ENCODE data around the gene PVALEF.
A peak's percentile ranks its signal among the peaks of the same experiment; 100 is the strongest.

Gene PVALEF

DNA sequence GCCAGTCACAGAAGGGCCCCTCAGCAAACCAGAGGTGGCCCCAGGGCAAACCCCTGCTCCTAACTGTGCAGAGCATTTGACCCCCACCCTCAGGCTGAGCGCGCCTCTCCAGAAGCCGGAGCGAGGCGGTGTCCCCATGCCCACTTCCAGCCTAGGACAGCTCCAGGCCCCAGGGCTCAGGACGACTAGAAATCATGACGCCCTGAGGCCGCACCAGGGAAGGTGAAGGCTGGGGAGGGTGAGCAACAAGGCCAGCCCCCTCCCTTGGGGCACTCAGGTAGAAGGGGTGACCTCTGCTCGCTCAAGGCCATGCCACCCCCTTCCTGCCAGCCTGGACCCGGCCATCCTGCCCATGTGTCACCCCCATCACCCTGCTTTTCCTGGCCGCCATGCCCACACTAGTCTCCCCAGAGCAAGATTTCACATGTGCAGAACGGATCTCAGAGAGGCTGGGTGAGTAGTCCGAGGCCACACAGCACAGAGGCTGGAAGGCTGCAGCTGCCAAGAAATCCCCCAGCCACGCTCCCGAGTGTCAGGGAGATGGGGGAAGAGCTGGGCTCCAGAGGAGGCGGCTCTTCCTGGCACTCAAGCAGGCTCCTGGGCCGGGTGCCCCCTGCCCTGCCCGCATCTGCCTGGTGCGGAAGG lies 2.1 kb upstream of the PVALEF start:
- DNase-seq (ENCODE audit: low spot score), result no peak

DNA sequence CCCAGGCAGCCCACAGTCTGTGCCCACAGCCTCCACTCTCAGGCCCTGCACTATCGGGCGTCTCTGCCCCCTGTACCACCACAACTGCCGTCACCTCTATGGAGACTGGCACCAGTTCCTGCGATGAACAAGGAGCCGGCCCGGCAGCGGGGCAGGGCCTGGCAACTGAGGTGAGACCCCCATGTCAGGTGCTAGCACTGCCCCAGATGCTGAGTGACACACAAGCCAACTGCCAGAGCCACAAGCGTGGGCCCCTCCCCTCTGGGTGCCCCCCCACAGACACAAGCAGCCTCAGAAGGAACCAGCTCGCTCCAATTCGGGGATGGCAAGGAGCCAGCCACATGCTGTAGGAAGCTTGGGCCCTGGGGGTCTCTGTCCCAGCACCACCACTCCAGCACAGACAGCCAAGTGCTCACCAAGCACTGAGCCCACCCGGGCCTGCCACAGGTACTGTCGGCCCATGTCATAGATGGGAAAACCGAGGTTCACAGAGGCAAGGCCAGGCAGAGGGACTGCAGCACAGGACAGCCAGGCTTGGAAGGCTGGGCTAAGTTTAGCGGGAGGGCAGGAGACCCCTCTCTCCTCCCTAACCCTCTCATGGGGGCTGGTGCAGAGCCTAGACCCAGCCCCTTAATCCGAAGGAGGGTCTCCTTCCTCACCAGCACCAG lies 1.5 kb upstream of the PVALEF start:
- no peak for DNase-seq (ENCODE audit: low spot score)

GRCh38 chr17:81164371-81165245 lies 699 bp upstream of the PVALEF start:
- DNase-seq (ENCODE audit: low spot score), result no peak

DNA sequence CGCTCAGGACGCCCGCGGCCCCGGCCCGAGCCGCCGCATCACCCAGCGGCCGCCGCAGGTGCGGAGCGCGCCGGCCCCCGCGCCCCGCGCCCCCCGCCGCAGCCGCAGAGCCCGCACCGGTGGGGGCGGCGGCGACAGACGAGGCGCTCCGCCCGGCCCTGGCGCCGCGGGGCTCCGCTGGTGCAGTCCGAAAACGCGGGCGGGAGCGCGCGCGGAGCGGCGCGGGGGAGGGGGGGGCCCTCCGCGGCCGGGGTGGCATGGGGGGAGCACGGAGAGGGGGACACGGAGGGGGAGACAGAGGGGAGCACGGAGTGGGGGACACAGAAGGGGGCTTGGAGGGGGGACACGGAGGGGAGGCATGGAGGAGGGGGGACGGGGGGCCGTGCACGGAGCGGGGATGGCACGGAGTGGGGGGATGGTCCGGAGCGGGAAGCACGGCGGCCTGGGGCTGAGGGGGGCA lies 756 bp downstream of the PVALEF start, which contains the start of gene AATK:
AATK (minus strand) TSS at position 189 of the 460 bp plus-strand sequence. CDS start 229 bp downstream, outside the sequence.
- peak; percentile 47 for DNase-seq (ENCODE audit: low spot score)

GRCh38 chr17:81167194-81167524 lies 1.9 kb downstream of the PVALEF start:
- no peak for DNase-seq (ENCODE audit: low spot score)

DNA sequence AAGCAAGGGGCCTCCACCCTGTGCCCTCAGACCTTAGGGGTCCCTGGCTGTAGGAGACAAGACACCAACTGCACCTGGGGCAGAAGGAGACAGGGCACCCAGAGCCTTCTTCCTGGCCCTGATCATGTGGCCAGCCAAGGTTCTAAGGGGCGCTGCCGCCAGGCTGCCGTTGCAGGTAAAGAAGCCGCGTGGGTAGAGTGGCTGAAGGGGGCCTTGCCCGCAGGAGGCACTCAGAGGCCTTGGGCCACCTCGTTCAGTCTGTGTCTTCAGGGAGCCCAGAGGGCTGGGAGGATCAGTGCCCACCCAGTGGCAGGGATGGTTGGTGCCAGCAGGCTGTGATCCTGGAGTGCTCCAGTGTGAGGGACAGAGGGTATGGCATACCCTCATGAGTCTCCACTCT lies 2.3 kb downstream of the PVALEF start:
- no peak for DNase-seq (ENCODE audit: low spot score)

DNA sequence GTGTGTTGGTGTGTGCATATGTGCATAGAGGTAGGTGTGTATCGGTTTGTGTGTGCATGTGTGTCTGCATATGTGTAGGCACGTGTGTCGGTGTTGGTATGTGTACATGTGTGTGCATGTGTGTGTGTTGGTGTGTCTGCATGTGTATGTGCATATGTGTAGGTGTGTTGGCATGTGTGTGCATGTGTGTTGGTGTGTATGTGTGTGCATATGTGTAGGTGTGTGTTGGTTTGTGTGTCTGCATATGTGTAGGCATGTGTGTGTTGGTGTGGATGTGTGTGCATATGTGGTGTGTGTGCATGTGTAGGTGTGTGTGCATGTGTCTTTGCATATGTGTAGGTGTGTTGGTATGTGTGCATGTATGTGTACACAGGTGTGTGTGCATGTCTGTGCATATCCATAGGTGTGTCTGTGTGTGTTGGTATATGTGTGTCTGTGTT lies 4.6 kb downstream of the PVALEF start:
- no peak for DNase-seq (ENCODE audit: low spot score)

DNA sequence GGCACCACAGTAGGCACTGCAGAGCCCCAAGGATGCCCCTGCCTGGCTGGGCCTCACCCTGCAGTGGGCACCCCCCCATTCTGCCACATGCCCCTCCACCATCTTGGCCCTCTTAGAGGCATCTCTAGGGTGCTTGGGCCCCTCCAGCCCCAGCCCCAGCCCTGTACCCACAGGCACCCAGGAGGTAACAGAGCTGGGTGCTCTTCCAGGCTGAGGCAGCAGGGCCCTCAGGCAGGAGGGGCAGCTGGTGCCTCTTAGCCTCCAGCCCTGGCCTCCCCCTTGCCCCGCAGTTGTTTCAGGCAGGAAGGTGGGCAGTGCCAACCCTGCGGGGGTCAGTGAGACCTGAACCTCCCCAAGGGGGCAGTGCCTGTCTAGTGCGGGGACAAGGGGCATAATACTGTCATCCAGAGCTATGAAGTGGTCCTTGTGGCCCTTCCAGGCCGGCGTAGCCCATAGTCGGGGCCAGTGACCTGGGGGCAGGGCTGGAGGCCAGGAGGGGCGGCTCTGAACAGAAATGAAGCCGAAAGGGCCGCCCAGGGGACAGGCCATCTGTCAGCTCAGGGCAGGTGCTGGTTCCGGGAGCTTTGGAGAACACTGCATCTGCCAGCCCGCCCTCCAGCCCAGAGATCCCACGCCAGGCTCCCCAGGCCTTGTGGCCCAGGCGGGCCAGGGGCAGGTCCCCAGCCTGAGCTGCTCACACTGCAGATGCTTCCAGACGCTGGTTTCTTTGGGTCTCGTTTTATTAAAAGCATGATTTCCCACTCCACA lies 5.6 kb downstream of the PVALEF start:
- DNase-seq (ENCODE audit: low spot score), result no peak

- peak; percentile 52 for DNase-seq (ENCODE audit: low spot score)
These were observed 6.6 kb downstream of the PVALEF start for GRCh38 chr17:81171941-81172340.

DNA sequence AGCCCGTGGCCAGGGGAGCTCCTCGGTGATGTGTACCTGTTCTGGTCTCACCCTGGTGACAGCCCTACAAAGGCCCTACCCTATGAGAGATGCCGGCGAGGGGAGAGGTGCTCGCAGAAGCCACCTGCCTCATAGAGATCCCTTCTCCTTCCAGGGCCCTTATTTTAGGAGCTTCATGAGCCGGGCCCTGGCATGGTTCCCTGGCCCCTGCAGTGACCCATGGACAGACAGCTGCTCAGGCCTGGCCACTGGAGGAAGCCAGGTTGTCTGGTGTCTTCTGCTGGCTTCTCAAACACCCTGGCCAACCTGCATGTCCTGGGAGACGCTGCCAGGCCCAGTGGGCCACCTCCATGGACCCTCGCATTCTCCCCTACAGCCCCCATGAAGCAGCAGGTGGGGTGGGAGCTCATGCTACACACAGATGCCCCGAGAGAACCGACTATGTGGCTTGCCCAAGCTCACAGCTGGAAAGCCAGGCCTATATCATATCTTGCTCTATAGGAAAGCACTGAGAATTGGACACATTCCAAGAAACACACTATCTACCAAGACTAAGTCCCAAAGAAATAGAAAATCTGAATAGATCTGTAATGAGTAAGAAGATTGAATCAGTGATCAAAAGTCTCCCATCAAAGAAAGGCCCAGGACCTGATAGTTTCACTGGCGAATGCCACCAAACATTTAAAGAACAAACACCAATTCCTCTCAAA lies 7.9 kb downstream of the PVALEF start:
- DNase-seq (ENCODE audit: low spot score), result no peak

DNA sequence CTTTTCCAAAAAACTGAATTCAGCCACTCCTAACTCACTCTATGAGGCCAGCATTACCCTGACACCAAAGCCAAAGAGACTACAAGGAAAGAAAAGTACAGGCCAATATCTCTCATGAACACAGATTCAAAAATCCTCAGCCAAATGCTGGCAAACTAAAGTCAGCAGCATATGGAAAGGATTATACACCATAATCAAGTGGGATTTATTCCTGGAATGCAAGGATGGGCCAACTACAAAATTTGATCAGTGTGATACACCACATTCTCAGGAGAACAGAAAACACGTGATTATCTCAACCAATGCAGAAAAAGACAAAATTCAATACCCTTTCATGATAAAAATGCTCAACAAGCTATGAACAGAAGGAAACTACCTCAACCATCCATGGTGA lies 8.5 kb downstream of the PVALEF start:
- DNase-seq (ENCODE audit: low spot score), result peak; percentile 50

- DNase-seq (ENCODE audit: low spot score), result no peak
These were observed 11.4 kb downstream of the PVALEF start for GRCh38 chr17:81176666-81177065.

DNA sequence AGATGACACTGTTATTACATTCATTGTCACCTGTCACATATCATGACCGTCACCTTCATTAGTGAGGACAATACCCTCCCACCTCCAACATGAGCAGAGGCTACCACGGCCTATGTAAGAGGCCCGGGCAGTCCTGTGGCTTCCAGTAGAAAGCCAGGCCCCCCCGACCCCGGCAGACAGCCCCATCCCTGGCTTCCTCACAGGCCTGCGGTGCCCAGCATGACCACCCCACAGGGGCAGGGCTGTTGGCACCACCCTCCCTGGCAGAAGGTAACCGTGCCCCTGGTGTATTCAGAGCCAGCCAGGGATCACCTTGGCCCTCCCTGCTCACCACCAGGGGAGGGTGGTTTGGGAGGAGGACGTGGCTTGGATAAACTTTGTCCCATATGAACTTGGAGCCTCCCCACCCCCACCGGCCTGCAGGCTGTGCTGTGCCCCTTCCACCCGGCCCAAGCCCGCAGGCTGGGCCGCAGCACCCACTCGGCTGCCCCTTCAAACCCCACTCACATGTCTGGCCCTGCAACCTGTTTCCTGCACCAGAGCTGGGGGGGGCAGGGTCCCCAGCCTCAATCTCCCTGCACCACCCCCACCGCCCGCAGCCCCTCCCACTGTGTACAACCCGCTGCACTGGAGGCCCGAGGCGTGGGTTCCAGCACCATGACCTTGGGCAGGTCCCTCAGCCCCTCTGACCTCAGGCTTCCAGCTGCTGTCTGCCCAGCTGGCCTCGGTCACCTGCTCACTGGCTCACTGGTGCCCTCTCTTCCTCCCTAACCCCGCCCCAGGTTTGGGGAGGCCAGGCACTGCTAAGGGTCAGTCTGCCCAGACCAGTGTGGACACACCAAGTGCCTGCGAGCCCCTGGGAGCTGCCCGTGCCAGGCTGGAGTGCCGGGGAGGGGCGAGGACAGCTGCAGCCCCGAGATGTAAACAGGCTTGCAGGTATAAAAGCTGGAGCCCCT lies 13.1 kb downstream of the PVALEF start:
- no peak for DNase-seq (ENCODE audit: low spot score)

DNA sequence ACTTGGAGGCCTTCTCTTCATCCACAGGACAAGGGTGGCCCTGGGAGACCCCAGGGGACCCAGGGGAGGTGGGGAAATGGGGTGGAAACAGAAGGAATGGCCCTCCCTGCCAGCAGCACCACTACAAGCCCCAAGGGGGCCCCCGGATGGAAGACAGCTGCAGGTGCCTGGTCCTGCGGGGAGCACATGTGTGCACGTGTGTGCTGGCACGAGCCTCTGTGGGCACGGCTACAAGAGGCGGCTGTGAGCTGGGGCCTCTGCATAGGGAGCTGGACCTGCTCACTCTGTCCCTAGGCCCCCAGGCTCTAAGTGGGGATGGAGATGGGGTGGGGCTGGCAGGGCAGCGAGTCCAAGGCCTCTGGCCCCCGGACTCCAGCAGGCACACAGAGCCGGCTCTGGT lies 13.9 kb downstream of the PVALEF start:
- no peak for DNase-seq (ENCODE audit: low spot score)

- no peak for DNase-seq (ENCODE audit: low spot score)
These were observed 14.6 kb downstream of the PVALEF start for GRCh38 chr17:81179861-81180260.

DNA sequence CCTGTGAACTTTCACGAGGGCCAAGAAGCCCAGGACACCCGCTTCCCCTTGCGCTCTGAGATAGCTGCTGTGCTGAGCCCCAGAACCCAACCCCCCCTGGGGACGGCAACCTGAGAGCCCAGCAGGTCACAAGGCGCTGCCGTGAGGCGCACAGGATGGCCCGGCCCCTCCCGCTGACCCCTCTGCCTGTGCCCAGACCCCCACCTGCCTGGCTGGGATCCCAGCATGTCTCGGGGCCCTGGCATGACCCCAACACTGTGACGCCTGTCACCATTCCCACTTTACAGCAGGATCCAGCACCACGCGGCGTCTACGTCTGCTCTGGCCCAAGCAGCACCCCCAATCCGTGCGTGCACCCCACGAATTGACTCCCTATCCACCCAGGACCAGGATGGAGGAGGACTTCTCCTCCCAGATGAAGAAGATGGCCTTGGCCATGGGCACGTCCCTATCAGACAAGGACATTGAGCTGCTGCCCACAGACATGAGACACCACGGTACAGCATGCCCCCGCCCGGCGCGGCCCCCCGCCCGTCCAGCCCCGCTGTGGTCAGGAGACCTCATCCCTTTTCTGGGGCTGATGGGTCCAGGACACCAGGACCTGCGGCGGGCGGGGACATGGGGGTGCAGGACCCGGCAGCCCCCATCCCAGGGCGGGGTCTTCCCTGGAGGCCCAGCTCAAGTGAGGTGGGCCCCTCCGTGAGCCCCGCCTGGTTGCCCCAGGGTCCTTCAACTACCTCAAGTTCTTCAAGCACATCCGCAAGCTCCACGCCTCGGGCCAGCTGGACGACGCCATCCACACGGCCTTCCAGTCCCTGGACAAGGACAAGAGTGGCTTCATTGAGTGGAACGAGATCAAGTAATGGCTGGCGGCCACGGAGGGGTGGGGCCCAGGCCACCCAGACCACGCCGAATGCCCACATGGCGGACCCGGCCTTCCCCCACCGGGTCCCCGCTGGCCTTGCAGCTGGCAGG lies 15.8 kb downstream of the PVALEF start:
- DNase-seq (ENCODE audit: low spot score), result no peak

- DNase-seq (ENCODE audit: low spot score), result no peak
These were observed 16.5 kb downstream of the PVALEF start for GRCh38 chr17:81181811-81182185.

GRCh38 chr17:81182596-81182995 lies 17.3 kb downstream of the PVALEF start:
- DNase-seq (ENCODE audit: low spot score), result no peak

- no peak for DNase-seq (ENCODE audit: low spot score)
These were observed 18.0 kb downstream of the PVALEF start for GRCh38 chr17:81183316-81183715.

Measured in GM03348 (cell line).